ENCODE data around the gene G0S2.

DNA sequence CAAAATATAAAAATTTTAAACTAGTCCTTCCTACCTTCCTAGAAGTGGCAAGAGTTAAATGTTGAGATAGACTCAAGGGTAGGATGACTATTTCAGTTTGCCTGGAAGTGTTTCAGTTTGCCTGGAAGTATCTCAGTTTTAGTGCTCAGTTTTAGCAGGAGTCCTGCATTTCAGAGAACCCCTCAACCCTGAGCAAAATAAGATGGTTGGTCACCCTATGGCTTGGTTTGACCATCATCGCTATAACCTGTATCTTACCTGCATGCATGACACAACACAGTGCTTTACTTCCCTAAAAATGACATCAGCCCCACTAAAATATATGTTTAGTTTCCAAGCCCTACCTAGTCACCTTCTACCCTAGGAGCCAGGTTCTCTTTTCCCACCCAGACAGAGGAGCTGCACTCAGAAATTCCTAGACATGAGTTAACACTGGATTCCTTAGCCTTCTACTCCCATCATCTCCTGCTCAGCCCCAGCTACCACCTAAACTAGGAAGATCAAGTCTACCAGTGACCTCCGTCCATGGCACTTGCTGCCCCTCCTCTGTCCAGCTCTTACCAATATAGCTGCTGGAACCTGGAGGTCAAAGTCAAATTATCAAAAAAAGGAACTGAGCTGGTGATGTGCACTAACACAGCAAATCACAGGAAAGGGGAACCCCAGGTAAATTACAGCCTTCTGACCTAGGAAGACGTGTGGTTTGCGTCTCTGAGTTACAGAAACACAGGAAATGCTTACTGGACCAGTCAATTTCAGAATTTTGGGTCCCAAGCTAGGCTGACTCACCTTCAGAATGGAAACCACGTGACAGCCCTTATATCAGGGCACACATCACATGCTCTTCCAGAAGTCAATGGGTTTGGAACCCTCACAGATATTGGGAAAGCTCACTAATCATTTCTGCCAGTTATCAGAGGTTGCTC, 2.2 kb upstream of the G0S2 start:
- TF ChIP-seq POLR2A (IDR thresholded peaks at IDR 0.05): no peak
- TF ChIP-seq, protein P1, sequence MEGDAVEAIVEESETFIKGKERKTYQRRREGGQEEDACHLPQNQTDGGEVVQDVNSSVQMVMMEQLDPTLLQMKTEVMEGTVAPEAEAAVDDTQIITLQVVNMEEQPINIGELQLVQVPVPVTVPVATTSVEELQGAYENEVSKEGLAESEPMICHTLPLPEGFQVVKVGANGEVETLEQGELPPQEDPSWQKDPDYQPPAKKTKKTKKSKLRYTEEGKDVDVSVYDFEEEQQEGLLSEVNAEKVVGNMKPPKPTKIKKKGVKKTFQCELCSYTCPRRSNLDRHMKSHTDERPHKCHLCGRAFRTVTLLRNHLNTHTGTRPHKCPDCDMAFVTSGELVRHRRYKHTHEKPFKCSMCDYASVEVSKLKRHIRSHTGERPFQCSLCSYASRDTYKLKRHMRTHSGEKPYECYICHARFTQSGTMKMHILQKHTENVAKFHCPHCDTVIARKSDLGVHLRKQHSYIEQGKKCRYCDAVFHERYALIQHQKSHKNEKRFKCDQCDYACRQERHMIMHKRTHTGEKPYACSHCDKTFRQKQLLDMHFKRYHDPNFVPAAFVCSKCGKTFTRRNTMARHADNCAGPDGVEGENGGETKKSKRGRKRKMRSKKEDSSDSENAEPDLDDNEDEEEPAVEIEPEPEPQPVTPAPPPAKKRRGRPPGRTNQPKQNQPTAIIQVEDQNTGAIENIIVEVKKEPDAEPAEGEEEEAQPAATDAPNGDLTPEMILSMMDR (IDR thresholded peaks at IDR 0.05): no peak

All from sigmoid colon (tissue), 3 donors.